Measurements from ENCODE around the gene MCF2L2.

DNA sequence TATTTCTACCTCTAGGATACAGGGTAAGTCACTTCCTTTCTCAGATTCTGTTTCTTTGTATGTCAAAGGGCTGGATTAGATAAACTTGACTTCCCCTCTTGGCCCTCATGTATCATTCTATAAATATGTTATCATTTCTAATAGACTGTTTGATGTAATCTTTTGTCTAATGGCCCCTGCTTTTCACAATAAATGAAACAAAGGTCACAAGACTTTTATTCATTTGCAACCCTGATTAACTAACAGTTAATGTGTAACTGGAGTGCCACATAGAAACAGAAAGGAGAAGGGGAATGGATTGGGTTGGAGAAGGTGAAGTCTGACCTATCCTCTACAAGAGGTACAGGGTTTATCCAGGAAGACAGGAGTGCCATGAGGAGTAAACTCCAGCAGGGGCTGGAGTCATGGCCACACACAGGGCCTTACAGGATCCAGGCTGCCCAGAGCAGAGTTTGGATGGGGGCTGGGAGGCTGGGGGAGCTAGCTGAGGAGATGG is 183.4 kb downstream of the MCF2L2 start:
- no peak for TF ChIP-seq JUNB (CRISPR knock-in tag; conservative IDR thresholded peaks at IDR 0.05)
- TF ChIP-seq CTCF (IDR thresholded peaks at IDR 0.05 in 2 of 3, conservative IDR thresholded peaks at IDR 0.05 in 1 of 3; ENCODE audit: insufficient read depth in 2 of 3, low read depth in 1 of 3, low read length in 3 of 3), result no peak
- TF ChIP-seq HEY1 (CRISPR knock-in tag; IDR thresholded peaks at IDR 0.05; ENCODE audit: borderline replicate concordance), result no peak
- no peak for TF ChIP-seq ZBTB17 (CRISPR knock-in tag; IDR thresholded peaks at IDR 0.05)
